ENCODE results near the gene ARHGEF1. TPM values are rescaled to one million over a fixed set of nuclear protein-coding genes. Genes with fewer than 3 reads are reported as not detected.

Gene ARHGEF1
- total RNA-seq, 1 experiment from 2014 or later = 69.5 TPM

DNA sequence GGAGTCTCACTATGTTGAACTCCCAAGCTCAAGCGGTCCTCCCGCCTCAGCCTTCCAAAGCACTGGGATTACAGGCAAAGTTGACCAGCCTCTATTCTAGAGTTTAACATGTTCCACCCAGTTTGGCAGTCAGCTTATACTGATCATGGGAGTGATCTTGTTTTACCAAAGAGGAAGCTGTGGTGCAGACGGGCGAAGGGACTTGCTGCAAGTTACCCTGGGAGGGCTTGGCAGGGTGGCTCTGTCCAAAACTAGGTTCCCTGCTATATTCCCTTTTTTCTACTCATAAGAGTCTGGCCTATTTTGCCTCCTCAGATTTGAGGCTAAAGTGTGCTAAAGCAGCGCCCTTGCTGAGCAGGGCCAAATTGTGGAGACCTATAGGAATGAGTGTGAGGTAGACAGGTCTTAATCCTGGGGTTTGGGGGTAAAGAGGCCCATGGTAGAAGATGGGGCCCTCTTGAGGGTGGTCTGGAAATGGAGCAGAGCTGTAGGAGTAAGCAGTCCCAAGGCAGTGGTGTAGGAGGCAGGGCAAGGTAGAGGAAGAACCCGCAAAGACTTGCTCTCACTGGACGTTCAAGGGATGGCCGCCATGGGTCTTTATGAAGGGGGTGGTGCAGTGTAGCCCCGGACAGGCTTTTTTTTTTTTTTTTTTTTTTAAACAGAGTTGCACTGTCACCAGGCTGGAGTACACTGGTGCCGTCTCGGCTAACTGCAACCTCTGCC lies 19.6 kb upstream of the ARHGEF1 start:
- POLR2A ChIA-PET = interaction anchor here (0.6 kb wide), 1 partner anchor 98 kb away, joined by 4 read pairs; no protein-coding TSS in a partner anchor
- H3K4me3 ChIP-seq (ENCODE audit: low read depth in 2 of 2, low read length in 2 of 2) = no peak overlapping the region
- no peak for DNase-seq (ENCODE audit: low read depth, low spot score)
- no peak for ATAC-seq
- in situ Hi-C loops (cut with HindIII; ENCODE audit: low pct_unique_long_range_greater_than_20kb, low sequenced_read_pairs) (no loop called here), intact Hi-C loops (cut with micrococcal nuclease; ENCODE audit: unreplicated experiment) (no loop called here)
- CTCF ChIA-PET = no interaction called here
- peaks cover 32% of the 10 kb centered on the region for H3K4me1 ChIP-seq (ENCODE audit: control insufficient read depth, insufficient read depth, low read length)
- TF ChIP-seq, protein P1, sequence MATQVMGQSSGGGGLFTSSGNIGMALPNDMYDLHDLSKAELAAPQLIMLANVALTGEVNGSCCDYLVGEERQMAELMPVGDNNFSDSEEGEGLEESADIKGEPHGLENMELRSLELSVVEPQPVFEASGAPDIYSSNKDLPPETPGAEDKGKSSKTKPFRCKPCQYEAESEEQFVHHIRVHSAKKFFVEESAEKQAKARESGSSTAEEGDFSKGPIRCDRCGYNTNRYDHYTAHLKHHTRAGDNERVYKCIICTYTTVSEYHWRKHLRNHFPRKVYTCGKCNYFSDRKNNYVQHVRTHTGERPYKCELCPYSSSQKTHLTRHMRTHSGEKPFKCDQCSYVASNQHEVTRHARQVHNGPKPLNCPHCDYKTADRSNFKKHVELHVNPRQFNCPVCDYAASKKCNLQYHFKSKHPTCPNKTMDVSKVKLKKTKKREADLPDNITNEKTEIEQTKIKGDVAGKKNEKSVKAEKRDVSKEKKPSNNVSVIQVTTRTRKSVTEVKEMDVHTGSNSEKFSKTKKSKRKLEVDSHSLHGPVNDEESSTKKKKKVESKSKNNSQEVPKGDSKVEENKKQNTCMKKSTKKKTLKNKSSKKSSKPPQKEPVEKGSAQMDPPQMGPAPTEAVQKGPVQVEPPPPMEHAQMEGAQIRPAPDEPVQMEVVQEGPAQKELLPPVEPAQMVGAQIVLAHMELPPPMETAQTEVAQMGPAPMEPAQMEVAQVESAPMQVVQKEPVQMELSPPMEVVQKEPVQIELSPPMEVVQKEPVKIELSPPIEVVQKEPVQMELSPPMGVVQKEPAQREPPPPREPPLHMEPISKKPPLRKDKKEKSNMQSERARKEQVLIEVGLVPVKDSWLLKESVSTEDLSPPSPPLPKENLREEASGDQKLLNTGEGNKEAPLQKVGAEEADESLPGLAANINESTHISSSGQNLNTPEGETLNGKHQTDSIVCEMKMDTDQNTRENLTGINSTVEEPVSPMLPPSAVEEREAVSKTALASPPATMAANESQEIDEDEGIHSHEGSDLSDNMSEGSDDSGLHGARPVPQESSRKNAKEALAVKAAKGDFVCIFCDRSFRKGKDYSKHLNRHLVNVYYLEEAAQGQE (IDR thresholded peaks at IDR 0.05; ENCODE audit: insufficient read depth in 1 of 2, low read depth in 2 of 2, low read length in 1 of 2) = no peak
- TF ChIP-seq POLR2AphosphoS5 (IDR thresholded peaks at IDR 0.05; ENCODE audit: low read depth, low read length) (no peak), CTCF (IDR thresholded peaks at IDR 0.05) (no peak), TCF7L2 (IDR thresholded peaks at IDR 0.05; ENCODE audit: low read depth, low read length) (no peak), SIN3A (IDR thresholded peaks at IDR 0.05; ENCODE audit: borderline replicate concordance, insufficient read depth, low read depth, low read length) (no peak)
- no peaks in the 10 kb centered on the region for H3K27me3 ChIP-seq (ENCODE audit: control insufficient read depth, insufficient read depth, low read length)
- no TSS peak for BruUV-seq (replicated peaks)
- H3K27ac ChIP-seq (ENCODE audit: low read length) = peak overlapping the region; percentile 39; the same call in 1 of the 2 replicates
- H3K9me3 ChIP-seq (ENCODE audit: control insufficient read depth, insufficient read depth, low read depth, low read length) = no peaks in the 10 kb centered on the region
- peaks cover 30% of the 10 kb centered on the region for H3K36me3 ChIP-seq (ENCODE audit: control insufficient read depth, insufficient read depth, low read length)

DNA sequence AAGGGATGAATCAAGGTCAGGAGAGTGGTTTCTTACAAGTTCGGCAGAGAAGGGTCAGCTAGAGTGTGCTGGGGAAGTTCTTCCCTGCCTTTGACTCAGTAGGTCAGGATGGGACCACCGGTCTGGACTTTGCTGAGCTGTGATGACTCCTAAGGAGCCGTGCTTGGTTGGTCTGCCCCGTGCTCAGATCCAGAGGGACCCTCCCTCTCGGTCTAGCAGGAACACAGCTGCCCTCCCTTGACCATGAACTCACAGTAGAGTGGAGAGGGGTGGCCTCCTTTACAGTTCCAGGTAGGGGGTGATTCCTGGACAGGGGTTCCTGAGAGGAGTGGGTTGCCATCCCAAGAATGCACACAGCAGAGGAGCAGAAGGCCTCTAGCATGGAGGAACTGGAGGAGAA lies 18.6 kb upstream of the ARHGEF1 start:
- in situ Hi-C loops (cut with HindIII; ENCODE audit: low pct_unique_long_range_greater_than_20kb, low sequenced_read_pairs) = no loop called here
- no peak for ATAC-seq
- peaks cover 32% of the 10 kb centered on the region for H3K4me1 ChIP-seq (ENCODE audit: control insufficient read depth, insufficient read depth, low read length)

More for the DNA sequence above, 18.6 kb upstream of the ARHGEF1 start:
- TF ChIP-seq POLR2AphosphoS5 (IDR thresholded peaks at IDR 0.05; ENCODE audit: low read depth, low read length) = no peak
- no peak for TF ChIP-seq CTCF (IDR thresholded peaks at IDR 0.05)
- TF ChIP-seq SIN3A (IDR thresholded peaks at IDR 0.05; ENCODE audit: borderline replicate concordance, insufficient read depth, low read depth, low read length) = no peak
- TF ChIP-seq TCF7L2 (IDR thresholded peaks at IDR 0.05; ENCODE audit: low read depth, low read length) = no peak
- TF ChIP-seq, protein P1 (IDR thresholded peaks at IDR 0.05; ENCODE audit: insufficient read depth in 1 of 2, low read depth in 2 of 2, low read length in 1 of 2) = no peak
- peaks cover 30% of the 10 kb centered on the region for H3K36me3 ChIP-seq (ENCODE audit: control insufficient read depth, insufficient read depth, low read length)
- intact Hi-C loops (cut with micrococcal nuclease; ENCODE audit: unreplicated experiment) = no loop called here
- H3K27me3 ChIP-seq (ENCODE audit: control insufficient read depth, insufficient read depth, low read length) = no peaks in the 10 kb centered on the region
- H3K9me3 ChIP-seq (ENCODE audit: control insufficient read depth, insufficient read depth, low read depth, low read length) = no peaks in the 10 kb centered on the region
- no peak for DNase-seq (ENCODE audit: low read depth, low spot score)
- CTCF ChIA-PET = no interaction called here
- POLR2A ChIA-PET = no interaction called here
- 0 out of 2 replicates have a peak overlapping the region, but pooled peaks have one; percentile 17 for H3K27ac ChIP-seq (ENCODE audit: low read length)
- H3K4me3 ChIP-seq (ENCODE audit: low read depth in 2 of 2, low read length in 2 of 2) = no peak overlapping the region
- BruUV-seq (replicated peaks) = no TSS peak

Data from Panc1 (cell line).